H54 (cell line): ENCODE measurements around the gene DIRAS2.

Experiments
- DNase-seq: peaks from one replicate; pipeline ENCODE4 v3.0.0; 2011; ENCODE audit warnings: low spot score, mixed read lengths; ENCODE audit not compliant: insufficient read length
- FAIRE-seq: peaks from 3 replicates; lab custom pipeline; 2011; peaks lifted over from hg19 to GRCh38; lab: Jason Lieb, UNC
- POLR2A ChIP-seq: IDR thresholded peaks from 2 replicates; pipeline ENCODE4 v1.6.1; 2011; ENCODE audit warnings: low read depth, mild to moderate bottlenecking, low read length

The DIRAS2 gene

GRCh38 chr9:90579181-90579580 is 63.4 kb downstream of the DIRAS2 start:
- no peak for TF ChIP-seq POLR2A
- DNase-seq (no peak), FAIRE-seq (no peak)

DNA sequence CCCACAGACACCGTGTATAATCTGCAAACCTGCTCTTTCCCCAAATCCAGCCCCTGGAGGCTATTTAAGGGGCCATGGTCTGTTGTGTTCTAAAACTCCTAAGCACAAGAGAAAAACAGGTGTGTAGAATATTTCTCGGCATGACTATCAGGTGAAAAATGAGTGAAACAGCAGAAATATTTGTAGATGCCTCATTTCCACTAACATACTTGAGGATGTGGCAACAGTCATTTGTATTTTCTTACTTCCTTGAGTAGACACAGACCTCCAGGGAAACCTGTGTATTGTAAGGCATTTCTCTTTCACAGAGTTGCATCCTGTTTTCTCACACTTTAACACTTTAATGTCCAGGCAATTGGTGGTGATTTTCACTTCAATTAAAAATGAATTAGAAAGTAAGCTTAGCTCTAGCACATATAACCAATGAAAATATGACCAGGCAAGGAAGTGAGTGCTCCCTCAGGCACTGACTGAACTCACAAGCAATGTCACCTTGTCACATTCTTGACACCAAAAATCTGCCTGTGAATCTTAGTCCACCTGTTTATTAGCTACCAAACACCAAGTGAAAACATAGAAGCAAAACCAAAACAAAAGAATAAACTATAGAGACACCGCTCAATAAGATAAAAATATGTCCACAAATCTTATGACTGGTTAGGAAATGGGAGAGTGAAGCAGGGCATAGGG is 64.4 kb downstream of the DIRAS2 start:
- FAIRE-seq: no peak
- no peak for TF ChIP-seq POLR2A

DNA sequence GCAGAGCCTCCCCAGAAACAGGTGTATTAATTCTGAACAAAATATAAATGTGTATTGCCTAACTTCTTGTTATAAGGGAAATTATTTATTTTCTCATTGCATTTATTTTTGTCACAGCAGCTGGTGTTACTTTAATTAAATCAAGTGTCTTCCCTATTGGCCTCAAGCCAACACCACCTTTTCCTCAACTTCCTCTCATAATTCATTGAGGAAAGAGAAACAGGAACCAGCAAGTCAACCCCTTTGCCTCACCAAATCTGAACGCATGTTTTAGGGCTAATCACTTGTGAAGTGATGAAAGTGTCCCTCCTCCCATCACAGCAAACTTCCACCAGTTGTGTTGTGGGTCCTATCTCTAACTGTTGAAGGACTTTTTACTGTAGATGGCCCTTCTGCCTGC is 73.1 kb downstream of the DIRAS2 start:
- DNase-seq (no peak), FAIRE-seq (no peak)
- TF ChIP-seq POLR2A: no peak

More for the DNA sequence above, 64.4 kb downstream of the DIRAS2 start:
- DNase-seq: no peak

GRCh38 chr9:90568667-90569066 is 74.0 kb downstream of the DIRAS2 start:
- FAIRE-seq (no peak), DNase-seq (no peak)
- no peak for TF ChIP-seq POLR2A

GRCh38 chr9:90562229-90562628 is 80.4 kb downstream of the DIRAS2 start:
- FAIRE-seq (no peak), DNase-seq (no peak)
- TF ChIP-seq POLR2A: no peak
